SK-N-SH treated with all-trans-retinoic acid at 6 μM for 48 hours (cell line): ENCODE measurements around the gene SCYL1.

Experiments used
- ATAC-seq: fragments of 200-7000 bp; cut with Tn5 transposase; 3 replicates; pipeline ENCODE4 v1.9.1; 2020; ENCODE audit warnings: mild to moderate bottlenecking, moderate library complexity
- ARNTL ChIP-seq: fragments of 450-650 bp; formaldehyde crosslinking; IDR thresholded peaks from 2 replicates; pipeline ENCODE4 v1.5.0; 2020; ENCODE audit warnings: low read depth, mild to moderate bottlenecking, moderate library complexity, borderline replicate concordance
- BACH2 ChIP-seq: fragments of 250-450 bp; sonication (Bioruptor Pico); IDR thresholded peaks from 2 replicates; pipeline ENCODE4 v1.9.0; 2021; ENCODE audit warnings: mild to moderate bottlenecking, borderline replicate concordance
- CSDC2 ChIP-seq: fragments of 250-450 bp; sonication (Bioruptor Pico); IDR thresholded peaks from 2 replicates; pipeline ENCODE4 v1.5.0; 2020; ENCODE audit warnings: mild to moderate bottlenecking, moderate library complexity
- ESRRG ChIP-seq: fragments of 250-450 bp; sonication (Bioruptor Pico); IDR thresholded peaks from 2 replicates; pipeline ENCODE4 v1.6.1; 2021; ENCODE audit warnings: mild to moderate bottlenecking
- GLIS3 ChIP-seq: fragments of 250-450 bp; sonication (Bioruptor Pico); IDR thresholded peaks from 2 replicates; pipeline ENCODE4 v1.5.0; 2020; ENCODE audit warnings: mild to moderate bottlenecking, moderate library complexity
- ISL1 ChIP-seq: fragments of 250-450 bp; sonication (Bioruptor Pico); IDR thresholded peaks from 2 replicates; pipeline ENCODE4 v2.1.2; 2022; ENCODE audit warnings: mild to moderate bottlenecking, moderate library complexity
- OSR1 ChIP-seq: fragments of 250-450 bp; sonication (Bioruptor Pico); IDR thresholded peaks from 2 replicates; pipeline ENCODE4 v1.8.0; 2022; ENCODE audit warnings: moderate library complexity, mild to moderate bottlenecking, inconsistent platforms
- PATZ1 ChIP-seq: fragments of 250-450 bp; sonication (Bioruptor Pico); IDR thresholded peaks from 2 replicates; pipeline ENCODE4 v1.8.0; 2020; ENCODE audit warnings: mild to moderate bottlenecking, moderate library complexity, borderline replicate concordance
- PPARA ChIP-seq: fragments of 250-450 bp; sonication (Bioruptor Pico); IDR thresholded peaks from 2 replicates; pipeline ENCODE4 v1.5.0; 2020; ENCODE audit warnings: mild to moderate bottlenecking, borderline replicate concordance
- RARB ChIP-seq: fragments of 250-450 bp; sonication (Bioruptor Pico); IDR thresholded peaks from 2 replicates; pipeline ENCODE4 v1.8.0; 2021; ENCODE audit warnings: mild to moderate bottlenecking, moderate library complexity
- SNAI2 ChIP-seq: fragments of 250-450 bp; sonication (Bioruptor Pico); IDR thresholded peaks from 2 replicates; pipeline ENCODE4 v1.5.0; 2020; ENCODE audit warnings: mild to moderate bottlenecking, moderate library complexity
- TCF4 ChIP-seq: fragments of 250-450 bp; sonication (Bioruptor Pico); IDR thresholded peaks from 2 replicates; pipeline ENCODE4 v1.8.0; 2021; ENCODE audit warnings: mild to moderate bottlenecking, moderate library complexity, borderline replicate concordance
- TOX ChIP-seq: fragments of 250-450 bp; sonication (Bioruptor Pico); IDR thresholded peaks from 2 replicates; pipeline ENCODE4 v1.8.0; 2021; ENCODE audit warnings: mild to moderate bottlenecking, moderate library complexity, borderline replicate concordance
- TSHZ2 ChIP-seq: fragments of 250-450 bp; sonication (Bioruptor Pico); IDR thresholded peaks from 2 replicates; pipeline ENCODE4 v1.5.0; 2020; ENCODE audit warnings: mild to moderate bottlenecking, moderate library complexity
- ZC3H10 ChIP-seq: fragments of 250-450 bp; sonication (Bioruptor Pico); IDR thresholded peaks from 2 replicates; pipeline ENCODE4 v1.5.1; 2021; ENCODE audit warnings: mild to moderate bottlenecking, moderate library complexity
- ZFP30 ChIP-seq: fragments of 450-650 bp; formaldehyde crosslinking; IDR thresholded peaks from 2 replicates; pipeline ENCODE4 v1.5.0; 2022; ENCODE audit warnings: mild to moderate bottlenecking, moderate library complexity
- ZNF565 ChIP-seq: fragments of 450-650 bp; formaldehyde crosslinking; conservative IDR thresholded peaks from 2 replicates; pipeline ENCODE4 v1.5.0; 2020; ENCODE audit warnings: low read depth, mild to moderate bottlenecking, moderate library complexity
- ZNF8 ChIP-seq: fragments of 450-650 bp; formaldehyde crosslinking; IDR thresholded peaks from 2 replicates; pipeline ENCODE4 v1.5.0; 2020; ENCODE audit warnings: mild to moderate bottlenecking, moderate library complexity
- TF ChIP-seq, protein P1 (sequence below): fragments of 250-450 bp; sonication (Bioruptor Pico); IDR thresholded peaks from 2 replicates; pipeline ENCODE4 v1.8.0; 2021; ENCODE audit warnings: low read depth, mild to moderate bottlenecking, moderate library complexity, borderline replicate concordance
- TF ChIP-seq, protein P2 (sequence below): fragments of 250-450 bp; sonication (Bioruptor Pico); IDR thresholded peaks from 2 replicates; pipeline ENCODE4 v1.5.1; 2020; ENCODE audit warnings: low read depth, mild to moderate bottlenecking, moderate library complexity
- TF ChIP-seq, protein P3 (sequence below): fragments of 250-450 bp; sonication (Bioruptor Pico); IDR thresholded peaks from 2 replicates; pipeline ENCODE4 v1.5.1; 2021; ENCODE audit warnings: mild to moderate bottlenecking, moderate library complexity

SCYL1 gene

GRCh38 chr11:65559951-65560537, 35.2 kb downstream of the SCYL1 start:
- TF ChIP-seq ZNF565 (CRISPR knock-in tag) (no peak; the same call in 1 of the 2 replicates), PATZ1 (no peak), ISL1 (CRISPR knock-in tag) (no peak), ESRRG (CRISPR knock-in tag) (no peak), TSHZ2 (CRISPR knock-in tag) (no peak), GLIS3 (no peak), PPARA (CRISPR knock-in tag) (no peak), ZNF8 (CRISPR knock-in tag) (no peak), OSR1 (CRISPR knock-in tag) (no peak), TOX (CRISPR knock-in tag) (no peak), RARB (no peak), ZC3H10 (CRISPR knock-in tag) (no peak), TCF4 (CRISPR knock-in tag) (no peak)
- TF ChIP-seq, protein P1, sequence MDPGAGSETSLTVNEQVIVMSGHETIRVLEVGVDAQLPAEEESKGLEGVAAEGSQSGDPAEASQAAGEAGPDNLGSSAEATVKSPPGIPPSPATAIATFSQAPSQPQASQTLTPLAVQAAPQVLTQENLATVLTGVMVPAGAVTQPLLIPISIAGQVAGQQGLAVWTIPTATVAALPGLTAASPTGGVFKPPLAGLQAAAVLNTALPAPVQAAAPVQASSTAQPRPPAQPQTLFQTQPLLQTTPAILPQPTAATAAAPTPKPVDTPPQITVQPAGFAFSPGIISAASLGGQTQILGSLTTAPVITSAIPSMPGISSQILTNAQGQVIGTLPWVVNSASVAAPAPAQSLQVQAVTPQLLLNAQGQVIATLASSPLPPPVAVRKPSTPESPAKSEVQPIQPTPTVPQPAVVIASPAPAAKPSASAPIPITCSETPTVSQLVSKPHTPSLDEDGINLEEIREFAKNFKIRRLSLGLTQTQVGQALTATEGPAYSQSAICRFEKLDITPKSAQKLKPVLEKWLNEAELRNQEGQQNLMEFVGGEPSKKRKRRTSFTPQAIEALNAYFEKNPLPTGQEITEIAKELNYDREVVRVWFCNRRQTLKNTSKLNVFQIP (CRISPR knock-in tag): no peak
- TF ChIP-seq, protein P2, sequence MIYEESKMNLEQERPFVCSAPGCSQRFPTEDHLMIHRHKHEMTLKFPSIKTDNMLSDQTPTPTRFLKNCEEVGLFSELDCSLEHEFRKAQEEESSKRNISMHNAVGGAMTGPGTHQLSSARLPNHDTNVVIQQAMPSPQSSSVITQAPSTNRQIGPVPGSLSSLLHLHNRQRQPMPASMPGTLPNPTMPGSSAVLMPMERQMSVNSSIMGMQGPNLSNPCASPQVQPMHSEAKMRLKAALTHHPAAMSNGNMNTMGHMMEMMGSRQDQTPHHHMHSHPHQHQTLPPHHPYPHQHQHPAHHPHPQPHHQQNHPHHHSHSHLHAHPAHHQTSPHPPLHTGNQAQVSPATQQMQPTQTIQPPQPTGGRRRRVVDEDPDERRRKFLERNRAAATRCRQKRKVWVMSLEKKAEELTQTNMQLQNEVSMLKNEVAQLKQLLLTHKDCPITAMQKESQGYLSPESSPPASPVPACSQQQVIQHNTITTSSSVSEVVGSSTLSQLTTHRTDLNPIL (CRISPR knock-in tag): no peak
- peak; percentile 12 for ATAC-seq

- peak; percentile 58 for ATAC-seq
- TF ChIP-seq ZNF565 (CRISPR knock-in tag): no peak
- no peak for TF ChIP-seq ESRRG (CRISPR knock-in tag)
- no peak for TF ChIP-seq PPARA (CRISPR knock-in tag)
- no peak for TF ChIP-seq CSDC2
- TF ChIP-seq ZFP30 (CRISPR knock-in tag): no peak
- no peak for TF ChIP-seq SNAI2 (CRISPR knock-in tag)
- TF ChIP-seq ARNTL: no peak
- no peak for TF ChIP-seq GLIS3
- TF ChIP-seq PATZ1: no peak
- TF ChIP-seq, protein P1 (CRISPR knock-in tag): no peak
- TF ChIP-seq ZNF8 (CRISPR knock-in tag): no peak
- no peak for TF ChIP-seq BACH2 (CRISPR knock-in tag)
- TF ChIP-seq, protein P3, sequence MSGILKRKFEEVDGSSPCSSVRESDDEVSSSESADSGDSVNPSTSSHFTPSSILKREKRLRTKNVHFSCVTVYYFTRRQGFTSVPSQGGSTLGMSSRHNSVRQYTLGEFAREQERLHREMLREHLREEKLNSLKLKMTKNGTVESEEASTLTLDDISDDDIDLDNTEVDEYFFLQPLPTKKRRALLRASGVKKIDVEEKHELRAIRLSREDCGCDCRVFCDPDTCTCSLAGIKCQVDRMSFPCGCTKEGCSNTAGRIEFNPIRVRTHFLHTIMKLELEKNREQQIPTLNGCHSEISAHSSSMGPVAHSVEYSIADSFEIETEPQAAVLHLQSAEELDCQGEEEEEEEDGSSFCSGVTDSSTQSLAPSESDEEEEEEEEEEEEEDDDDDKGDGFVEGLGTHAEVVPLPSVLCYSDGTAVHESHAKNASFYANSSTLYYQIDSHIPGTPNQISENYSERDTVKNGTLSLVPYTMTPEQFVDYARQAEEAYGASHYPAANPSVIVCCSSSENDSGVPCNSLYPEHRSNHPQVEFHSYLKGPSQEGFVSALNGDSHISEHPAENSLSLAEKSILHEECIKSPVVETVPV (CRISPR knock-in tag): no peak
- TF ChIP-seq, protein P2 (CRISPR knock-in tag): no peak
Observed at GRCh38 chr11:65560555-65561418, 35.9 kb downstream of the SCYL1 start.
